Ovary (tissue), 9 donors: Measurements from ENCODE around the gene LARP1B. TPM values are rescaled to one million over a fixed set of nuclear protein-coding genes. Genes with fewer than 3 reads are reported as not detected.
"Not testable (repeated sequence)": the region's sequence is repeated elsewhere in the genome, so short reads cannot be mapped to it uniquely, and the experiment has no call there.

Experiments
- DNase-seq, 5 donors: peaks; one replicate each; pipeline ENCODE4 v3.0.0-alpha.2; 2019 to 2020
- H3K27ac ChIP-seq, 2 donors: fragments of 200-600 bp; one replicate each; pipeline versions ENCODE4 v1.5.1 to v1.8.0; 2019 to 2022
- H3K27me3 ChIP-seq: fragments of 200-600 bp; one replicate; pipeline ENCODE4 v1.8.0; 2022
- H3K36me3 ChIP-seq: fragments of 200-600 bp; sonication (generic); one replicate; pipeline ENCODE4 v1.5.1; 2019
- H3K4me1 ChIP-seq: one replicate; pipeline ENCODE4 v1.8.1; 2013; ENCODE audit warnings: mild to moderate bottlenecking, moderate library complexity; ENCODE audit not compliant: insufficient read depth
- H3K4me3 ChIP-seq: fragments of 200-600 bp; sonication (generic); one replicate; pipeline ENCODE4 v1.5.1; 2017
- H3K9me3 ChIP-seq, 2 donors: fragments of 200-600 bp in 1 of 2; sonication (generic) in 1 of 2; one replicate each; pipeline versions ENCODE4 v1.5.1 to v1.8.1; 2013 to 2019; ENCODE audit warnings: mild to moderate bottlenecking in 1 of 2, moderate library complexity in 1 of 2
- CTCF ChIP-seq, 3 donors: fragments of 450-650 bp in 2 of 3; fragments of 200-600 bp in 1 of 3; IDR thresholded peaks; one replicate each; pipeline versions ENCODE4 v1.5.1 to v1.8.0; 2016 to 2022; ENCODE audit warnings: antibody characterized with exemption in 3 of 3, mild to moderate bottlenecking in 1 of 3
- EP300 ChIP-seq: sonication (generic); formaldehyde crosslinking; IDR thresholded peaks from one replicate; pipeline ENCODE4 v1.6.1; 2017; ENCODE audit warnings: antibody characterized with exemption
- POLR2A ChIP-seq: fragments of 450-650 bp; IDR thresholded peaks from one replicate; pipeline ENCODE4 v1.6.1; 2017; ENCODE audit warnings: antibody characterized with exemption, mild to moderate bottlenecking, moderate library complexity
- WGBS, 3 donors: extraction: QIAGEN DNeasy Blood & Tissue Kit in 1 of 3; methylation state at CpG; one replicate each; pipeline versions ENCODE4 v1.1.5 to v1.1.7; 2013 to 2017; 5-methylcytosine and 5-hydroxymethylcytosine counted together
- intact Hi-C, 4 donors: fragments of 100-400 bp; cut with DNase I; formaldehyde crosslinking; loops; one replicate each; pipeline versions ENCODE4 v1.11.0 to v1.15.1; 2022 to 2023
- polyA plus RNA-seq, 2 donors: library from polyadenylated mRNA; stranded (reverse); fragments of 200-250 nt in 1 of 2; fragments of 350-450 nt in 1 of 2; fragmentation: Illumina TruSeq in 1 of 2; extraction: RNeasy Lipid Tissue Mini Kit (QIAGEN cat#74804) in 1 of 2; gene quantifications; one replicate each; pipeline ENCODE4 v1.2.3, GENCODE V29; 2013 to 2014
- total RNA-seq, 7 donors: library from RNA; depleted of rRNA in 2 of 7; stranded (reverse); fragments of >200 nt in 2 of 7; fragmentation: NEBNext Ultra II Directional in 3 of 7; extraction: Animal tissue kit (Norgen Biotek cat#: 25700) in 3 of 7; gene quantifications; one replicate each; pipeline versions ENCODE4 v1.1.0 to v1.2.4, GENCODE V29; 2016 to 2023
- donor health status: DM: no; HTN: no; CAD: no; lungs with moderate emphysema.
- donor health status: DM: no; HTN: no; CAD: no.
- donor health status: Bipolar disorder and iron deficiency.
- donor health status: DM: yes; HTN: yes; CAD: no.
- donor health status: DM: no; HTN: no; CAD: no.
- donor health status: DM: yes; HTN: yes; CAD: no.

The LARP1B gene
- total and polyA plus RNA-seq, 9 donors: 7.6 to 27.8 (median 18.9) TPM

GRCh38 chr4:128155231-128155855 is 94.2 kb downstream of the LARP1B start:
- H3K9me3 ChIP-seq: no peaks in the 10 kb centered on the region
- TF ChIP-seq EP300 (no peak), POLR2A (no peak), CTCF (IDR thresholded peaks at IDR 0.05) (no peak)
- no peaks in the 10 kb centered on the region for H3K36me3 ChIP-seq
- no peaks in the 10 kb centered on the region for H3K4me1 ChIP-seq
- no peak overlapping the region for H3K27ac ChIP-seq
- 94 to 97% (median 97%) methylated on average over 29 of the region's 29 CpGs for WGBS, 3 donors
- no peak overlapping the region for H3K4me3 ChIP-seq
- intact Hi-C loops: no loop called here
- H3K27me3 ChIP-seq: no peaks in the 10 kb centered on the region
- no peak for DNase-seq

- Histone ChIP-seq H3K4me3 (no peak overlapping the region), H3K9me3 (no peaks in the 10 kb centered on the region), H3K27me3 (no peaks in the 10 kb centered on the region), H3K27ac (no peak overlapping the region), H3K36me3 (no peaks in the 10 kb centered on the region), H3K4me1 (no peaks in the 10 kb centered on the region)
- WGBS, 3 donors: 98% methylated on average over 10 of the region's 10 CpGs
- intact Hi-C loops: no loop called here
- no peak for DNase-seq
- TF ChIP-seq CTCF (IDR thresholded peaks at IDR 0.05) (no peak), EP300 (no peak), POLR2A (no peak)
These were observed 94.9 kb downstream of the LARP1B start for GRCh38 chr4:128155874-128156456.

- WGBS, 3 donors: 97 to 100% (median 98%) methylated on average over 3 of the region's 3 CpGs
- intact Hi-C loops, DNase-seq: not testable (repeated sequence)
These were observed 95.4 kb downstream of the LARP1B start for GRCh38 chr4:128156472-128156871.

GRCh38 chr4:128158894-128159293 is 97.8 kb downstream of the LARP1B start:
- no peak for TF ChIP-seq EP300
- no peak for TF ChIP-seq CTCF (IDR thresholded peaks at IDR 0.05)
- no peak for TF ChIP-seq POLR2A
- H3K27me3 ChIP-seq: no peaks in the 10 kb centered on the region
- 92 to 95% (median 93%) methylated on average over 2 of the region's 2 CpGs for WGBS, 3 donors
- intact Hi-C loops: no loop called here
- H3K4me1 ChIP-seq: no peaks in the 10 kb centered on the region
- no peak overlapping the region for H3K4me3 ChIP-seq
- DNase-seq: no peak
- H3K9me3 ChIP-seq: no peaks in the 10 kb centered on the region
- H3K36me3 ChIP-seq: no peaks in the 10 kb centered on the region
- H3K27ac ChIP-seq: no peak overlapping the region

More at GRCh38 chr4:128156472-128156871, 95.4 kb downstream of the LARP1B start:
- H3K27me3 ChIP-seq, H3K9me3 ChIP-seq, H3K4me3 ChIP-seq, H3K36me3 ChIP-seq, H3K27ac ChIP-seq, H3K4me1 ChIP-seq: not testable (repeated sequence)

GRCh38 chr4:128159967-128160366 is 98.9 kb downstream of the LARP1B start:
- Histone ChIP-seq H3K4me3 (no peak overlapping the region), H3K27me3 (no peaks in the 10 kb centered on the region), H3K9me3 (no peaks in the 10 kb centered on the region), H3K36me3 (no peaks in the 10 kb centered on the region), H3K27ac (no peak overlapping the region), H3K4me1 (no peaks in the 10 kb centered on the region)
- TF ChIP-seq CTCF (IDR thresholded peaks at IDR 0.05) (no peak), EP300 (no peak), POLR2A (no peak)
- 33 to 83% (median 61%) methylated on average over 2 of the region's 2 CpGs for WGBS, 3 donors
- intact Hi-C loops: no loop called here
- no peak for DNase-seq
